Spleen (tissue), 11 donors: ENCODE data around the gene NEDD9. TPM values are rescaled to one million over a fixed set of nuclear protein-coding genes. Genes with fewer than 3 reads are reported as not detected.

Experiments
- polyA plus RNA-seq, 3 donors: library from polyadenylated mRNA; stranded (reverse); fragments of 200-250 nt; gene quantifications; one replicate each; pipeline ENCODE4 v1.2.1, GENCODE V29; 2013
- small RNA-seq, 4 donors: library from RNA; depleted of rRNA; stranded (forward); fragments of <200 nt; gene quantifications; one replicate each; pipeline ENCODE3, GENCODE V24; 2016
- total RNA-seq, 7 donors: library from RNA; depleted of rRNA in 3 of 7; stranded (reverse); fragments of >200 nt in 3 of 7; fragmentation: NEBNext Ultra II Directional in 4 of 7; extraction: Animal tissue kit (Norgen Biotek cat#: 25700) in 4 of 7; gene quantifications; one replicate each; pipeline versions ENCODE4 v1.1.0 to v1.2.1, GENCODE V29; 2016 to 2021
- donor health status: healthy with polysubstance abuse.
- donor health status: DM: no; HTN: no; CAD: no; lungs with moderate emphysema.
- donor health status: DM: no; HTN: no; CAD: no.
- donor health status: Bipolar disorder and iron deficiency.
- donor health status: healthy.
- donor health status: DM: no; HTN: no; CAD: no.
- donor health status: DM: yes; HTN: yes; CAD: no.

NEDD9 gene
- total and polyA plus RNA-seq, 10 donors, result 16.1 to 208 (median 115) TPM

Small RNA genes within 50 kb of the gene (small RNA-seq; reads per million reads assigned to genes)
- 0 reads per million in 4 donors for gene AL136139.1

Other genes starting within 250 kb of the NEDD9 start
- not detected for gene ELOVL2, start 188.4 kb downstream of the NEDD9 start, total RNA-seq
- gene ELOVL2, start 188.4 kb downstream of the NEDD9 start, polyA plus RNA-seq, result under 1 TPM; 0.03 to 0.08 (median 0.04) TPM
- gene SMIM13, start 138.8 kb downstream of the NEDD9 start, total RNA-seq, result 1 to 10 TPM; 5.0 to 8.3 (median 6.2) TPM
- 1 to 10 TPM; 1.5 to 3.2 (median 1.9) TPM for gene SMIM13, start 138.8 kb downstream of the NEDD9 start, polyA plus RNA-seq
- gene ERVFRD-1, start 120.9 kb downstream of the NEDD9 start, total RNA-seq, result under 1 TPM in 2 of 7 donors, not detected in 5; 0.17 to 0.28 TPM
- not detected for gene ERVFRD-1, start 120.9 kb downstream of the NEDD9 start, polyA plus RNA-seq